ES-I3 (cell line): ENCODE results near the gene HAGHL.

ENCODE experiments used
- H3K36me3 ChIP-seq: 2 replicates; pipeline ENCODE4 v1.6.1; 2013; ENCODE audit warnings: mild to moderate bottlenecking, low read length, control low read depth, moderate library complexity; ENCODE audit not compliant: insufficient read depth
- H3K4me1 ChIP-seq: 2 replicates; pipeline ENCODE4 v1.6.1; 2013; ENCODE audit warnings: mild to moderate bottlenecking, control low read depth, low read length; ENCODE audit not compliant: insufficient read depth
- H3K9ac ChIP-seq: 2 replicates; pipeline ENCODE4 v1.6.1; 2013; ENCODE audit warnings: low read depth, mild to moderate bottlenecking, low read length, moderate library complexity
- H3K9me3 ChIP-seq: 2 replicates; pipeline ENCODE4 v1.6.1; 2013; ENCODE audit warnings: mild to moderate bottlenecking, low read length, moderate library complexity; ENCODE audit not compliant: control insufficient read depth, insufficient read depth

The HAGHL gene

GRCh38 chr16:726438-727290, at the start of gene HAGHL, which contains the start of gene CCDC78:
TSS of gene HAGHL (plus strand) at chr16:727106. CDS start at chr16:727510, 404 bp downstream.
TSS of gene CCDC78 (minus strand) at chr16:726443. CDS start at chr16:726367, 76 bp downstream.
- no peaks in the 10 kb centered on the region for H3K36me3 ChIP-seq
- H3K9me3 ChIP-seq: no peaks in the 10 kb centered on the region
- peak within 1 kb of the TSS; percentile 74 for H3K9ac ChIP-seq
- no peaks in the 10 kb centered on the region; the same call in 1 of the 2 replicates for H3K4me1 ChIP-seq

- no peaks in the 10 kb centered on the region for H3K4me1 ChIP-seq
- peaks cover 6% of the 10 kb centered on the region for H3K36me3 ChIP-seq
- no peak overlapping the region for H3K9ac ChIP-seq
- H3K9me3 ChIP-seq: no peaks in the 10 kb centered on the region
Observed at GRCh38 chr16:677316-678190, 49.4 kb upstream of the HAGHL start.

- Histone ChIP-seq H3K36me3 (peaks cover 8% of the 10 kb centered on the region), H3K9ac (no peak overlapping the region), H3K4me1 (no peaks in the 10 kb centered on the region), H3K9me3 (no peaks in the 10 kb centered on the region)
Observed at GRCh38 chr16:678209-678857, 48.6 kb upstream of the HAGHL start.

DNA sequence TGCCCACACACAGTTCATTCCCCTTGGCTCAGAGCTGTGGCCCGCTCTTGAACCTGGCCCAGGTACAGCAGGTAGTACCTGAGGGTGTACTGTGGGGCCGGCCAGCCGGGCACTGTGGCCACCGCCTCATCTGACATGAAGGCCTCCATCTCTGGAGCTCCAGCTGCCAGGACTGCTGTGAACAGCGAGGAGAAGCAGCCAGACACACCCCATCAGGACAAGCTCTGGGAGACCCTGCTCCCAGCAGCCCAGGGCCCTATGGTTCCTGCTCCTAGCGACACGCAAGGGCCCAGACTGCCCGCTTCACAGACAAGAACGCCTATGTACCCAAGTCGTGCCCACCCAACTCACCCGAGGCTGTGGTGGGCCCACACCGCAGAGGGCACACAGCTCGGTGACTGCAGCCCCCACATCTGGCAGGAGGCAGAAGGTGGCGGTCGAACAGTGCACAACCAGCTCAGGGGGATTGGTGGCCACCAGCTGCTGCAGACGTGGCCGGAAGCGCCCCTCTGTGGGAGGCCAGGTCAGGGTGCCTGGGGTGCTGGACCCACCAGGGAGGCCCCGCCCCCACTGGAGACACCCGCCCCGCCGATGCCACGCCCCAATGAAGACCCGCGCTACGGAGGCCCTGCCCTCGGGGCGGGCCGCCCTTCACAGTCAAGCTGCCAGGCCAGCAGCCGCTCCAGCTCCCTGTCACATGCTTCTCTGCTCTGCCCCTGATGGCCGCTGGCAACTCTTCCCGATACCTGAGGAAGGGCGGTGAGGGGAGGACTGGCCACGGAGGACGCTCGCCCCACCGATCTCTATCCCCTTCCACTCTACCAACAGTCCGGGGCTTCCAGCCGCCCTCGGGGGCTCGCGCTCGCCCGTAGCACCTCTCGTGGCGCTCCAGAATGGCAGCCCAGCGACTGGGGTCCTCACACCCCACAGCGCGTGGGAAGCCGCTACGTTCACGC, 47.8 kb upstream of the HAGHL start:
- Histone ChIP-seq H3K36me3 (peaks cover 8% of the 10 kb centered on the region), H3K9ac (peak overlapping the region; percentile 68; the same call in 1 of the 2 replicates), H3K9me3 (no peaks in the 10 kb centered on the region), H3K4me1 (no peaks in the 10 kb centered on the region)

GRCh38 chr16:679814-680624, 46.9 kb upstream of the HAGHL start, which contains the start of gene STUB1:
TSS of gene STUB1 (plus strand) at chr16:680410. CDS start at chr16:680526, 116 bp downstream.
- Histone ChIP-seq H3K4me1 (no peaks in the 10 kb centered on the region), H3K9ac (peak within 1 kb of the TSS; percentile 89), H3K9me3 (no peaks in the 10 kb centered on the region), H3K36me3 (peaks cover 8% of the 10 kb centered on the region)

- Histone ChIP-seq H3K4me1 (no peaks in the 10 kb centered on the region), H3K9ac (peak overlapping the region; percentile 89), H3K9me3 (no peaks in the 10 kb centered on the region), H3K36me3 (peaks cover 8% of the 10 kb centered on the region)
Observed at GRCh38 chr16:680625-680945, 46.3 kb upstream of the HAGHL start.

- no peaks in the 10 kb centered on the region for H3K9me3 ChIP-seq
- H3K9ac ChIP-seq: peak overlapping the region; percentile 89
- H3K4me1 ChIP-seq: no peaks in the 10 kb centered on the region
- H3K36me3 ChIP-seq: peaks cover 8% of the 10 kb centered on the region
Observed at GRCh38 chr16:680967-681745, 45.8 kb upstream of the HAGHL start.

GRCh38 chr16:681746-682427, 45.0 kb upstream of the HAGHL start:
- H3K36me3 ChIP-seq: peaks cover 8% of the 10 kb centered on the region
- H3K9ac ChIP-seq: no peak overlapping the region
- H3K4me1 ChIP-seq: no peaks in the 10 kb centered on the region
- no peaks in the 10 kb centered on the region for H3K9me3 ChIP-seq

GRCh38 chr16:682493-683395, 44.2 kb upstream of the HAGHL start:
- H3K36me3 ChIP-seq: peaks cover 8% of the 10 kb centered on the region
- no peak overlapping the region for H3K9ac ChIP-seq
- no peaks in the 10 kb centered on the region for H3K9me3 ChIP-seq
- no peaks in the 10 kb centered on the region for H3K4me1 ChIP-seq

DNA sequence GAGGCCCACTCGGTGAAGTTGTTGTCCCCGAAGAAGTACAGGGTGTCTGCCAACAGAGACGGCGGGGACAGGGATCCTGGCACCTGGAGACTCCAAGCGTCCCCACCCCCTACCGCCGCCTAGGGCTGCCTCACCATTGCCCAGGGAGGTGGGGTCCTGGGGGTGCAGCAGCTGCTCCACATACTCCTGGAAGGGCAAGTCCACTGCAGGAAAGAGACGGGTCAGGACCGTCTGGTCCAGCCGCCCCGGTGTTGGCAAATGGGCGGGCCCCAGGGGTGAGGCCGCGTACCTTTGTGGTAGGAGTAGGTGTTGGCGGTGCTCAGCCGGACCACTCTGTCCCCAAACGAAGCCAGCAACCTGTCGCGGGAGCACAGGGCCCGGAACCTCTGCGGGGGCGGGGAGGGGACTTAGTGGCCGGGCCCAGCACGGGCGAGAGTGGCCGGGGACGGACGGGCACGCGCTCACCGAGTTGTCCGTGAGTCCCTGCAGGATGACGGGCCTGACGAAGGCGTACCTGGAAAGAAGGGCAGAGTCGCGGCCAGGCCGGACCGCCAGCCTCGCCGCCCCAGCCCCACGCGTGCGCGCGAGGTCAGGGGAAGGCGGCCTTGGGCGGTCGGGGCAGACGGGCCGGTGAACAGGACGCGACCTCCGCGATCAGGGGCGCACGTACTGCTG, 43.4 kb upstream of the HAGHL start:
- peak overlapping the region; percentile 69 for H3K9ac ChIP-seq
- H3K4me1 ChIP-seq: no peaks in the 10 kb centered on the region
- peaks cover 8% of the 10 kb centered on the region for H3K36me3 ChIP-seq
- H3K9me3 ChIP-seq: no peaks in the 10 kb centered on the region
